HEK293 (cell line): ENCODE measurements around the gene TMEM138.

Experiments
- PRDM1 ChIP-seq: fragments of 450-650 bp; formaldehyde crosslinking; IDR thresholded peaks from 2 replicates; pipeline ENCODE4; 2016; ENCODE audit warnings: missing biosample characterization, missing genetic modification characterization
- ZNF157 ChIP-seq: fragments of 450-650 bp; formaldehyde crosslinking; IDR thresholded peaks from 2 replicates; pipeline ENCODE4 v1.5.1; 2016; ENCODE audit warnings: missing biosample characterization, missing genetic modification characterization
- TF ChIP-seq, protein P1 (sequence below): fragments of 450-650 bp; formaldehyde crosslinking; IDR thresholded peaks from 2 replicates; pipeline ENCODE4 v1.5.1; 2016; ENCODE audit warnings: missing biosample characterization, missing genetic modification characterization

DNA sequence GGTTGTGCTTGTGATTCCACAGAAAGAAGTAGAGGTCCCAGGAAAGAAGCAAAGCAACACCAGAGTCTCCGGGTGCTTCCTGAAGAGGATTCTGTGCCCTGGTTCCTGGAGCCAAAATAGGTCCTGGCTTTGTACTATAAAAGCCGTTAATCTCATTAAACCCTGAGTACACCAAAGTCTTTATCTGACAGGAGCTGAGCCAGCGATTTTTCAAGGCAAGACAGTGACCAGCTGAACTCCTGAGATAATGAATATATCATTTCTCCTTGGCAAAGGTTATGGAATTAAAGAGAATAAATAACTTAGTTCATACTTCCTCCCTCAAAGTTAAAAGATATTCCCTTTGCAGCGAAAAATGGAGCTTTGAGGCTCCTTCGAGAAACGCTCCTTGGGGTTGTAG lies 5.2 kb downstream of the TMEM138 start:
- TF ChIP-seq, protein P1, sequence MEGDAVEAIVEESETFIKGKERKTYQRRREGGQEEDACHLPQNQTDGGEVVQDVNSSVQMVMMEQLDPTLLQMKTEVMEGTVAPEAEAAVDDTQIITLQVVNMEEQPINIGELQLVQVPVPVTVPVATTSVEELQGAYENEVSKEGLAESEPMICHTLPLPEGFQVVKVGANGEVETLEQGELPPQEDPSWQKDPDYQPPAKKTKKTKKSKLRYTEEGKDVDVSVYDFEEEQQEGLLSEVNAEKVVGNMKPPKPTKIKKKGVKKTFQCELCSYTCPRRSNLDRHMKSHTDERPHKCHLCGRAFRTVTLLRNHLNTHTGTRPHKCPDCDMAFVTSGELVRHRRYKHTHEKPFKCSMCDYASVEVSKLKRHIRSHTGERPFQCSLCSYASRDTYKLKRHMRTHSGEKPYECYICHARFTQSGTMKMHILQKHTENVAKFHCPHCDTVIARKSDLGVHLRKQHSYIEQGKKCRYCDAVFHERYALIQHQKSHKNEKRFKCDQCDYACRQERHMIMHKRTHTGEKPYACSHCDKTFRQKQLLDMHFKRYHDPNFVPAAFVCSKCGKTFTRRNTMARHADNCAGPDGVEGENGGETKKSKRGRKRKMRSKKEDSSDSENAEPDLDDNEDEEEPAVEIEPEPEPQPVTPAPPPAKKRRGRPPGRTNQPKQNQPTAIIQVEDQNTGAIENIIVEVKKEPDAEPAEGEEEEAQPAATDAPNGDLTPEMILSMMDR (tag by site-specific recombination), result no peak
- TF ChIP-seq ZNF157, result no peak
- TF ChIP-seq PRDM1 (tag by site-specific recombination), result no peak
